Activated naive CD8-positive, alpha-beta T cell treated with anti-CD3 and anti-CD28 coated beads, Interleukin-2, amount 50 U/mL, for 24 hours (primary cell): ENCODE results near the gene TMCO4.
A peak's percentile ranks its signal among the peaks of the same experiment; 100 is the strongest.

ENCODE experiments used
- ATAC-seq: fragments of 150-1000 bp; cut with Tn5 transposase; one replicate; pipeline ENCODE4 v1.10.0; 2021
- DNase-seq: peaks from one replicate; pipeline ENCODE4 v3.0.0; 2021
- H3K27ac Mint-ChIP-seq: one replicate; pipeline ENCODE4 v1.8.0; 2021; ENCODE audit warnings: mild to moderate bottlenecking, mixed read lengths
- H3K27me3 Mint-ChIP-seq: one replicate; pipeline ENCODE4 v1.8.0; 2021; ENCODE audit warnings: mixed read lengths
- H3K36me3 Mint-ChIP-seq: one replicate; pipeline ENCODE4 v1.8.0; 2021; ENCODE audit warnings: low read depth, mixed read lengths
- H3K4me1 Mint-ChIP-seq: one replicate; pipeline ENCODE4 v1.8.0; 2021; ENCODE audit warnings: mixed read lengths
- H3K4me3 Mint-ChIP-seq: one replicate; pipeline ENCODE4 v1.8.0; 2021; ENCODE audit warnings: mild to moderate bottlenecking, moderate library complexity, mixed read lengths
- H3K9me3 Mint-ChIP-seq: one replicate; pipeline ENCODE4 v1.8.0; 2021; ENCODE audit warnings: mixed read lengths

The TMCO4 gene

GRCh38 chr1:19654886-19655717 is 144.6 kb downstream of the TMCO4 start:
- ATAC-seq = no peak
- no peak overlapping the region for H3K27ac Mint-ChIP-seq

GRCh38 chr1:19654386-19654785 is 145.3 kb downstream of the TMCO4 start:
- Mint-ChIP-seq H3K36me3 (no peaks in the 10 kb centered on the region), H3K27me3 (no peaks in the 10 kb centered on the region), H3K27ac (no peak overlapping the region), H3K4me3 (no peak overlapping the region), H3K9me3 (no peaks in the 10 kb centered on the region), H3K4me1 (peaks cover 23% of the 10 kb centered on the region)
- DNase-seq (no peak), ATAC-seq (no peak)

More at GRCh38 chr1:19654886-19655717, 144.6 kb downstream of the TMCO4 start:
- no peak for DNase-seq
- Mint-ChIP-seq H3K4me3 (no peak overlapping the region), H3K4me1 (peaks cover 25% of the 10 kb centered on the region), H3K9me3 (no peaks in the 10 kb centered on the region), H3K36me3 (no peaks in the 10 kb centered on the region), H3K27me3 (peaks cover 3% of the 10 kb centered on the region)

DNA sequence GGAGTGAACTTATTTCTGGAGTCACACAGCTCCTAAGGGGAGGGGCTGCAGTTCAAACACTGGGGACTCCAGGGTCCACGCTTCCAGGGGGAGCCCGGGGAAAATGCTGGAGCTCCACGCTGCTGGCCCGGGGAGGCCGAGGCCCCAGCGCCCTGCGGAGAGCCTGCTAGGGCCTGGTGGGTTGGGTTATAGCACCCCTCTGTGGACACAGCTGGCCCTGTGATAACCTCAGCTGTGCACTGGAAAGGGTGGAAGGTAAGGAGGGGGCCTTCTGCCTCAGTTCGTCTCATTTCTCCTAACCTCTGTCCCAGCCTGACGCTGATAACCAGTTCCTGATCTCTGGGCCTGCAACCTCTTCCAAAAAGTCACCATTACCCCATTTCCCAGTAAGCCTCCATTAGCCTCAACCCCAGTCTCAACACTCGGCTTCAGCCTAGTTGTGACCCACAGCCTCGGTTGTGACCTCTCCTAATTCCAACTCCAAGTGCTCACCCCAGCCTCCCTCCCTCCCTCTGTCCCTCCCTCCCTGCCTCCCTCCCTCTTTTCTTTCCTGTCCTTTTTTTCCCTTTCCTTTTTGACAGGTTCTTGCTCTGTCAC is 148.5 kb downstream of the TMCO4 start:
- no peaks in the 10 kb centered on the region for H3K9me3 Mint-ChIP-seq
- ATAC-seq = peak; percentile 67
- H3K27me3 Mint-ChIP-seq = no peaks in the 10 kb centered on the region
- H3K27ac Mint-ChIP-seq = no peak overlapping the region
- no peak overlapping the region for H3K4me3 Mint-ChIP-seq
- H3K36me3 Mint-ChIP-seq = no peaks in the 10 kb centered on the region
- peak; percentile 54 for DNase-seq
- peaks cover 31% of the 10 kb centered on the region for H3K4me1 Mint-ChIP-seq

GRCh38 chr1:19650416-19651140 is 149.1 kb downstream of the TMCO4 start:
- Mint-ChIP-seq H3K4me1 (peaks cover 36% of the 10 kb centered on the region), H3K27ac (peak overlapping the region; percentile 39), H3K36me3 (no peaks in the 10 kb centered on the region), H3K4me3 (no peak overlapping the region), H3K9me3 (no peaks in the 10 kb centered on the region), H3K27me3 (peaks cover 2% of the 10 kb centered on the region)
- ATAC-seq (peak; percentile 50), DNase-seq (peak; percentile 45)

- Mint-ChIP-seq H3K27me3 (peaks cover 5% of the 10 kb centered on the region), H3K27ac (no peak overlapping the region), H3K4me1 (peaks cover 33% of the 10 kb centered on the region), H3K4me3 (no peak overlapping the region), H3K9me3 (no peaks in the 10 kb centered on the region), H3K36me3 (peaks cover 2% of the 10 kb centered on the region)
- ATAC-seq = no peak
- no peak for DNase-seq
Measured at GRCh38 chr1:19648689-19649088, 151.0 kb downstream of the TMCO4 start.

GRCh38 chr1:19648239-19648638 is 151.5 kb downstream of the TMCO4 start:
- DNase-seq = no peak
- Mint-ChIP-seq H3K36me3 (peaks cover 2% of the 10 kb centered on the region), H3K4me3 (no peak overlapping the region), H3K27me3 (peaks cover 8% of the 10 kb centered on the region), H3K9me3 (no peaks in the 10 kb centered on the region), H3K4me1 (peaks cover 36% of the 10 kb centered on the region), H3K27ac (no peak overlapping the region)
- no peak for ATAC-seq

DNA sequence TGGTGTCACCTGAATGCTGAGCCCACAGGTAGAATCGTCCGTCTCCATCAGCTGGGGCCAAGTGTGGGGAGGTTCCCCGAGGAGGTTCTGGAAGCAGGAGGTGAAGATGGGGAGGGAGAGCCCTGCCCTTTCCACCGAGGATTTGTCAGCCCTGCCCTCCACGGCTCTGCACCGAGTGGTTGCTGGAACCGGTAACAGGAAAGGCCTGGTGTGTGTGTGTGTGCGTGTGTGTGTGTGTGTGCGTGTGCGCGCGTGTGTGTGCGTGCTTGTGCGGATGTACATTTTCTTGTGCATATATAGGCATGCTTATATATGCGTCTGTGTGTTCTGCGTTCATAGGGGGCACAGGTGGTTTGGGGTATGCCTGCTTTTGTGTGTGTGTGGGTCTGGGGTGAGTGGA is 152.1 kb downstream of the TMCO4 start:
- DNase-seq (no peak), ATAC-seq (no peak)
- H3K9me3 Mint-ChIP-seq = no peaks in the 10 kb centered on the region
- H3K4me1 Mint-ChIP-seq = peaks cover 42% of the 10 kb centered on the region
- no peak overlapping the region for H3K4me3 Mint-ChIP-seq
- H3K27me3 Mint-ChIP-seq = peaks cover 13% of the 10 kb centered on the region
- peak overlapping the region; percentile 60 for H3K27ac Mint-ChIP-seq
- peaks cover 2% of the 10 kb centered on the region for H3K36me3 Mint-ChIP-seq

DNA sequence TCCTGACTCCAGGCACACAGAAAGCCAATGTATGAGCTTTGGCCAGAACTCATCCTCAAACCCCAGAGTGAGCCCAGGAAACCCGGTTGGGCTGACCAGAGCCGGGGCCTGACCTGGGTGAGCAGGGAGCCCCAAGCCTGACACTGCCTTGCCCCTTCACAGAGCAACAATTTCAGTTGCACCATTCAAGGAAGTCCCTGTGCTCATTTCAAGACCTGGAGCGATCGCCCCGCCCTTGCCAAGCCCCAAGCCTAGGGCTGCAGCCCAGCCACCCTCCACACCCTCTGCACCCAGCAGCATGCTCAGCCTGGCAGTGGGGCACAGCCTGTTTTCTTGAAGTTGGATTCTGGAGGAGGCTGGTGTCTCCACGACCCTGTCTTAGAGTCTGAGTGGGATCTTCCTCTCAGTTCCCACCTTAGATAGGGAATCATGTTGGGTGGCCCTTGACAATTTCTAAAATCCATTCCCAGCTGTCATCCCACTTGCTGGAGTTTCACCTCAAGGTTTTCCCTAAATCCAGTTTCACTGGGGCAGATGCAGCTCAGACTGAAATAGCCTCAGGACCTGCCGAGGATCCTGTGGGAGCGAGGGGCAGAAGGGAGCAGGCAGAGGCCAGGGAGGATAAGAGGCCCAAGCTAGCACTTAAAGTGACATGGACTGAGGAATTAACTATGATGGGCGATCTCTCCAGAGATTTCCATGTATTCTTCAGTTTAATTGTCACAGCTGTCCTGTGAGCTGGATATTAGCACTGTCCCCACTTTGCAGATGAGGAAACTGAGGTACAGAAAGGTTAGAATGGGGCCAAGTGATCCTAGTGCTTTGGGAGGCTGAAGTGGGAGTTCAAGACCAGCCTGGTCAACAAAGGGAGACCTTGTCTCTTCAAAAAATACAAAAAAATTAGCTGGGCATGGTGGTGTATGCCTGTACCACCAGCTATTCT is 153.1 kb downstream of the TMCO4 start:
- H3K27me3 Mint-ChIP-seq = peaks cover 19% of the 10 kb centered on the region
- no peak for DNase-seq
- H3K36me3 Mint-ChIP-seq = peaks cover 2% of the 10 kb centered on the region
- ATAC-seq = no peak
- H3K4me3 Mint-ChIP-seq = peak overlapping the region; percentile 14
- no peaks in the 10 kb centered on the region for H3K9me3 Mint-ChIP-seq
- peak overlapping the region; percentile 60 for H3K27ac Mint-ChIP-seq
- H3K4me1 Mint-ChIP-seq = peaks cover 43% of the 10 kb centered on the region

DNA sequence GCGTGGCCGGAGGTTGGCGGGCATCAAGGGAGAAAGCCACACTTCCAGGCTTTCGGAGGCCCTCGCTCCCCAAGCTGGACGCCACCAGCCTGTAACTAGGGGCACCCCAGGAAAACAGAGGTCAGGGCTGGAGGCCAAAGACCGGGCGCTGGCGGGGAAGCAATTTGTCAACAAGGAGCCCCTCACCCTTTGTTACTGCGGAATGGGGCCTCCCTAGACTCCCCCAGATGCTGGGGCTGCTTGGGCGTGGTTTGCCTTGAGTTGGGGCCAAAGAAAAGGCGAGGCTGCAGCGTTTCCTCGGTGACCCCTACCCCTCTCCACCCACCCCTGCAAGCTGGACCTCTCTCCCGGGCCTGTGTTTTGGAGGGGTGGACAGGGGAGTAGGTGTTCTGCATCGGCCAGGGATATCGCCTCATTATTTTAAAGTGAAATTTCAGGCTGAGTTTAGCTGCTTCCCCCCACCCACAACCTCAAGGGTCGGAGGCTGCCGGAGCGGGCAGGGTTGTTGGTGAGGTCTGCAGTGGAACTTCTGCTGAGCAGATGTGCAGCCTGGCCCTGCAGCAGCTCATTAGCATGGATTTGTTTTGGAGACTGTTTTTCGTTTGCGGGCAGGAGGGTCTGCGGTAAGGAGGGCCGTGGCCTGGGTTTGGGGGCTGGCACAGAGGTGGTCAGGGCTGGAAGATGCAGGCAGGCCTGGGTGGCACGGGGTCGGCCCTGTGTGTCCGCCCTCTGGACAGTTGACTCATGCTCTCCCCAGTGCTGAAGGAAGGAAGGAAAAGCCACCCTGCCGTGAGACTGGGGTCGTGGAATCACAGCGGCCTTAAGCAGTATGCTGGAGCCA is 154.1 kb downstream of the TMCO4 start:
- DNase-seq = no peak
- no peak for ATAC-seq
- H3K9me3 Mint-ChIP-seq = no peaks in the 10 kb centered on the region
- H3K27me3 Mint-ChIP-seq = peaks cover 23% of the 10 kb centered on the region
- peaks cover 2% of the 10 kb centered on the region for H3K36me3 Mint-ChIP-seq
- no peak overlapping the region for H3K27ac Mint-ChIP-seq
- peaks cover 40% of the 10 kb centered on the region for H3K4me1 Mint-ChIP-seq
- H3K4me3 Mint-ChIP-seq = peak overlapping the region; percentile 96

GRCh38 chr1:19644681-19645410 is 154.9 kb downstream of the TMCO4 start:
- peaks cover 32% of the 10 kb centered on the region for H3K4me1 Mint-ChIP-seq
- peak overlapping the region; percentile 88 for H3K27ac Mint-ChIP-seq
- H3K27me3 Mint-ChIP-seq = peaks cover 23% of the 10 kb centered on the region
- peak overlapping the region; percentile 96 for H3K4me3 Mint-ChIP-seq
- H3K36me3 Mint-ChIP-seq = peaks cover 2% of the 10 kb centered on the region
- no peaks in the 10 kb centered on the region for H3K9me3 Mint-ChIP-seq
- ATAC-seq (peak; percentile 48), DNase-seq (peak; percentile 64)

DNA sequence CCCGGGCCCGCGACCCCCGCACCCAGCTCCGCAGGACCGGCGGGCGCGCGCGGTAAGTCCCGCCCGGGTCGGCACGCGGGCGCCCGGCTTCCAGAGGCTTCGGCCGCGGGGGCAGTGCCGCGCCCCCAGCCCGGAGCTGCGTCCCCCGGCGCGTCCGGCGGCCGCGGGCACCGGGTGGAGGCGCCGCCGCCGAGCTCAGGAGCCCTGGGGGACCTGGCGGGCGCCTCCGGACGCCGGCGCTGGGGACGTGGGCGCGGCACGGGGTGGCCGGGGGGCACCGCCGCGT is 155.4 kb downstream of the TMCO4 start:
- no peak for DNase-seq
- H3K27me3 Mint-ChIP-seq = peaks cover 23% of the 10 kb centered on the region
- H3K4me3 Mint-ChIP-seq = no peak overlapping the region
- no peak overlapping the region for H3K27ac Mint-ChIP-seq
- no peak for ATAC-seq
- H3K9me3 Mint-ChIP-seq = no peaks in the 10 kb centered on the region
- H3K4me1 Mint-ChIP-seq = peaks cover 31% of the 10 kb centered on the region
- H3K36me3 Mint-ChIP-seq = peaks cover 2% of the 10 kb centered on the region

- peaks cover 2% of the 10 kb centered on the region for H3K36me3 Mint-ChIP-seq
- H3K4me1 Mint-ChIP-seq = peaks cover 31% of the 10 kb centered on the region
- peaks cover 23% of the 10 kb centered on the region for H3K27me3 Mint-ChIP-seq
- H3K9me3 Mint-ChIP-seq = no peaks in the 10 kb centered on the region
- DNase-seq = peak; percentile 79
- H3K4me3 Mint-ChIP-seq = peak within 1 kb of the TSS; percentile 96
- peak; percentile 84 for ATAC-seq
- peak within 1 kb of the TSS; percentile 88 for H3K27ac Mint-ChIP-seq
Measured at GRCh38 chr1:19643602-19644394, 155.9 kb downstream of the TMCO4 start, which contains the start of gene NBL1. Gene NBL1 (plus strand): TSS chr1:19644311. CDS start chr1:19655031, 10,720 bp downstream.
